Right lobe of liver (tissue), 6 donors: Measurements from ENCODE around the gene NR1H4. TPM values are rescaled to one million over a fixed set of nuclear protein-coding genes. Genes with fewer than 3 reads are reported as not detected.

Experiments used
- ATAC-seq, 4 donors: fragments of 200-7000 bp; cut with Tn5 transposase; one replicate each; pipeline ENCODE4 v1.9.1; 2020; ENCODE audit warnings: mild to moderate bottlenecking in 4 of 4, moderate library complexity in 4 of 4
- DNase-seq, 3 donors: peaks; one replicate each; pipeline ENCODE4 v3.0.0-alpha.2; 2020
- H3K27ac ChIP-seq, 3 donors: fragments of 200-600 bp; one replicate each; pipeline ENCODE4 v1.8.0; 2022
- H3K27me3 ChIP-seq, 2 donors: fragments of 200-600 bp; one replicate each; pipeline ENCODE4 v1.8.0; 2022
- H3K36me3 ChIP-seq, 4 donors: fragments of 200-600 bp; sonication (generic) in 1 of 4; one replicate each; pipeline versions ENCODE4 v1.5.1 to v1.8.0; 2017 to 2022; ENCODE audit warnings: control low read depth in 1 of 4
- H3K4me1 ChIP-seq, 4 donors: fragments of 200-600 bp; sonication (generic) in 1 of 4; one replicate each; pipeline versions ENCODE4 v1.5.1 to v1.8.0; 2017 to 2022; ENCODE audit warnings: control low read depth in 1 of 4
- H3K4me3 ChIP-seq, 3 donors: fragments of 200-600 bp; one replicate each; pipeline ENCODE4 v1.8.0; 2022
- H3K9me3 ChIP-seq, 4 donors: fragments of 200-600 bp; sonication (generic) in 1 of 4; one replicate each; pipeline versions ENCODE4 v1.5.1 to v1.8.0; 2017 to 2022; ENCODE audit warnings: control low read depth in 1 of 4
- POLR2A ChIP-seq: fragments of 450-650 bp; IDR thresholded peaks from one replicate; pipeline ENCODE4 v1.6.1; 2017; ENCODE audit warnings: antibody characterized with exemption, mild to moderate bottlenecking
- WGBS: methylation state at CpG from one replicate; pipeline ENCODE4 v1.1.6; 2018; ENCODE audit warnings: low coverage, low lambda C conversion rate; ENCODE audit not compliant: insufficient coverage; ENCODE audit errors: missing lambda C conversion rate; 5-methylcytosine and 5-hydroxymethylcytosine counted together
- intact Hi-C, 2 donors: fragments of 100-400 bp; cut with DNase I; formaldehyde crosslinking; loops; one replicate each; pipeline versions ENCODE4 v1.11.2 to v1.14.1; 2022
- total RNA-seq, 6 experiments: library from RNA; depleted of rRNA in 2 of 6; stranded (reverse); fragments of >200 nt in 2 of 6; fragmentation: NEBNext Ultra II Directional in 3 of 6; extraction: Animal tissue kit (Norgen Biotek cat#: 25700) in 3 of 6; gene quantifications; one replicate each; pipeline versions ENCODE4 v1.1.0 to v1.2.4, GENCODE V29; 2016 to 2023
- TF ChIP-seq, protein P1 (sequence below), 4 donors: fragments of 200-600 bp in 3 of 4; fragments of 450-650 bp in 1 of 4; IDR thresholded peaks; one replicate each; pipeline versions ENCODE4 v1.5.1 to v1.8.0; 2016 to 2022; ENCODE audit warnings: antibody characterized with exemption in 4 of 4, mild to moderate bottlenecking in 2 of 4
- donor health status: DM: no; HTN: yes; CAD: no.
- donor health status: DM: no; HTN: no; CAD: no.
- donor health status: DM: no; HTN: no; CAD: no.
- donor health status: DM: no; HTN: yes; CAD: no.
- donor health status: DM: no; HTN: yes; CAD: no.

Gene NR1H4
- total RNA-seq, 6 experiments from 2014 or later, result 52.4 to 81.7 (median 62.6) TPM

DNA sequence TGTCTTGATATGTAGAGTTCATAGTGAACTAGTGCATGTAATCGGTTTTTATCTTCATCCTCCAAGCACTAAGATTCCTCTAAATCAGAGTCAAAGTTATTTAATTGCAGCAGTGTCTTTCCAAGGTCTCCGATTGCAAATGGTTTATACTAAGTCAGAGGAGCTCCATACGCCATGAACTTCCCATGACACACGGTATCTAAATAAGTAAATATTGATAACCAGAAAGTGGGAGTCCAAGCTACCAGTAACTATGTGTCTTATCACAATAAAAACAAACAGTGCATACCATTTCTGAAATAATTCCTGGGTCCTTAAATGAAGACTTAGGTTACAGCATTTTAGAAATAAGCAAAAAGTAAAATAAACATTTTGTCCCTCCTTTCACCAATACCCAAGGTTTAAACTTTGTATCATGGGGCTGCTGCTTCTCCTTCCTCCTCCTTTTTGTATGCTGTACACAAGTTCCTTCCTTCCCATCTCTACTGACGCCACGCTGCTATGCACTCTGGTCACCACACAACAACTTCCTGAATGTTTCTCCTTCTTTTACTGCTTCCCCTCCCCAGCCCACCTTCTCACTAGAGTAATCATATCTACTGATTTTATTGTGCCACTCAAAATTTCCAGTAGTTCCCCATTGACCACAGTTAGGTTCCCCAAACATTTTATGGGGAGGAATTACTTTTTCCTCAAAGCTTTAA is 10.7 kb downstream of the NR1H4 start:
- Histone ChIP-seq H3K4me3 (no peak overlapping the region), H3K4me1 (peaks cover 0 to 70% (median 17%) of the 10 kb centered on the region in 4 donors), H3K9me3 (no peaks in the 10 kb centered on the region), H3K36me3 (no peaks in the 10 kb centered on the region), H3K27ac (peak overlapping the region; percentile 7 to 74 (median 46)), H3K27me3 (no peaks in the 10 kb centered on the region)
- no peak for DNase-seq
- WGBS, result 19% methylated on average over 6 of the region's 6 CpGs
- ATAC-seq, result peak; percentile 70 to 81 (median 76)
- TF ChIP-seq POLR2A, result no peak
- TF ChIP-seq, protein P1, sequence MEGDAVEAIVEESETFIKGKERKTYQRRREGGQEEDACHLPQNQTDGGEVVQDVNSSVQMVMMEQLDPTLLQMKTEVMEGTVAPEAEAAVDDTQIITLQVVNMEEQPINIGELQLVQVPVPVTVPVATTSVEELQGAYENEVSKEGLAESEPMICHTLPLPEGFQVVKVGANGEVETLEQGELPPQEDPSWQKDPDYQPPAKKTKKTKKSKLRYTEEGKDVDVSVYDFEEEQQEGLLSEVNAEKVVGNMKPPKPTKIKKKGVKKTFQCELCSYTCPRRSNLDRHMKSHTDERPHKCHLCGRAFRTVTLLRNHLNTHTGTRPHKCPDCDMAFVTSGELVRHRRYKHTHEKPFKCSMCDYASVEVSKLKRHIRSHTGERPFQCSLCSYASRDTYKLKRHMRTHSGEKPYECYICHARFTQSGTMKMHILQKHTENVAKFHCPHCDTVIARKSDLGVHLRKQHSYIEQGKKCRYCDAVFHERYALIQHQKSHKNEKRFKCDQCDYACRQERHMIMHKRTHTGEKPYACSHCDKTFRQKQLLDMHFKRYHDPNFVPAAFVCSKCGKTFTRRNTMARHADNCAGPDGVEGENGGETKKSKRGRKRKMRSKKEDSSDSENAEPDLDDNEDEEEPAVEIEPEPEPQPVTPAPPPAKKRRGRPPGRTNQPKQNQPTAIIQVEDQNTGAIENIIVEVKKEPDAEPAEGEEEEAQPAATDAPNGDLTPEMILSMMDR (IDR thresholded peaks at IDR 0.05), result no peak
- intact Hi-C loops, result no loop called here

DNA sequence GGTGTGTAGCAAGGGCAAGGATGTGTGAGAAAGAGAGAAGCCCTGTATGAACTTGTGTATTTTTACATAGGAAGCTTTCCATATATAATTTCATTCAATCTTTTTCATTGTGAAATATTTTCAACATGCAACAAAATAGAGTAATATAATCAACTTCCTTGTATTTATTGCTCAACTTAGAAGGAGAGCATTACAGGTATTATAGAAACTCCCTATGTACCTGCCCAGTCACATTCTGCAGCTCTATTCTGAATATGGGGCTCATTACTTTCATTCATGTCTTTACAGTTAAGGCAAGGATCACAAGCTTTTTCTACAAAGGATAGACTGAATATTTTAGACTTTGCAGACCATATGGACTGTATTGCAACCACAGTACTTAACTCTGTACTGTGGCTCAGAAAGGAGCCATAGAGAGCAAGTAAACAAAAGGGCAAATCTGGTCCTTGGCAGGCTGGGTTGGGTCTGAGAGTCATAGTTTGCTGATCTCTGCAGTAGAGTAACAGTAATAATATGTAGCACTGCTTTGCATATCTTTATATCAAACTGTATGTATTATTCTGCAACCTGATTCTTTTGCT is 11.3 kb downstream of the NR1H4 start:
- intact Hi-C loops, result no loop called here
- Histone ChIP-seq H3K36me3 (no peaks in the 10 kb centered on the region), H3K9me3 (no peaks in the 10 kb centered on the region), H3K4me1 (peaks cover 0 to 69% (median 17%) of the 10 kb centered on the region in 4 donors), H3K27me3 (no peaks in the 10 kb centered on the region), H3K27ac (peak overlapping the region; percentile 7 to 74 (median 46)), H3K4me3 (no peak overlapping the region)
- DNase-seq (no peak), ATAC-seq (peak; percentile 57 to 76 (median 67))
- TF ChIP-seq POLR2A, result no peak
- TF ChIP-seq, protein P1 (IDR thresholded peaks at IDR 0.05), result no peak

DNA sequence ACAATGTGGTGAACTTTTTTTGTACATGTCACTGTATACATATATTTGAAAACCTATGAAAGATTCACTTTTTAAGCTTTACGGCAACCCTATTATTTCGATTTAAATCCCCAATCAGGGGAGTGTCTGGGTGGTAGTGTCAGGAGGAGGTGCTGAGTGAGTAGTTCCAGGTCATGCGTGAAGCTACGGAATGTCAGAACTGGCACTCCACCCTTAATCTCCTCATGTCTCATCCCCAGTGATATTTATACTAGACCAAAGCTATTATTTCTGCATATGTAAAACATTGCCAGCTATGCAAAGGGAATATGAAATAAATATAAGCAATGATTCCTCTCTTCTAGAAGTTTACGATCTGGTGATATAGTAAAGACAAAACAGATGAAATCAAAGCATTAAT is 12.3 kb downstream of the NR1H4 start:
- TF ChIP-seq, protein P1 (IDR thresholded peaks at IDR 0.05), result no peak
- no peak for TF ChIP-seq POLR2A
- DNase-seq (no peak), ATAC-seq (no peak)
- Histone ChIP-seq H3K4me3 (no peak overlapping the region), H3K27ac (no peak overlapping the region), H3K36me3 (peaks cover 0 to 3% (median 0%) of the 10 kb centered on the region in 4 donors), H3K9me3 (no peaks in the 10 kb centered on the region), H3K27me3 (no peaks in the 10 kb centered on the region), H3K4me1 (peaks cover 0 to 73% (median 17%) of the 10 kb centered on the region in 4 donors)
- 52% methylated on average over 5 of the region's 5 CpGs for WGBS
- intact Hi-C loops, result no loop called here

DNA sequence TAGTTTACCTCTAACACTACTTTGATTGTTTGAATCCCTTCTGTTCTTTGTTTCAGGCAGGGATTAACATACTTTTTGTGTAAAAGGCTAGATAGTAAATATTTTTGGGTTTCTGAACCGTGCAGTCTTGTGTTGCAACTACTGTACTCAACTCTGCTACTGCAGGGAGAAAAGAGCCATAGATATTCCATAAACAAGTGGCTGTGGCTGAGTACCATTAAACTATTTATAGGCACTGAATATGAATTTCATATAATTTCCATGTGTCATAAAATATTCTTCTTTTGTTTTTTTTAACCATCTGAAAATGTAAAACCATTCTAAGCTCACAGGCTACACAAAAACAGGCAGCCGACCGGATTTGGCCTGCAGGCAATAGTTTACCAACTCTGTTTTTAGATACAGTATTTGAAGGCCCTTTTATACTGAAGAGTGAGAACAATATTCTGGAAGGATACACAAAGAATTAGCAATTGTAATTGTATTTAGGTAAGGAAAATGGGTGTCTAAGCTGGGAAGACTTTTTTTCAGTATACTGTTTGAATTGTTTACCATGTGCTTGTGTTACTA is 15.7 kb downstream of the NR1H4 start:
- H3K27me3 ChIP-seq, result no peaks in the 10 kb centered on the region
- H3K36me3 ChIP-seq, result peaks cover 3 to 26% (median 8%) of the 10 kb centered on the region in 4 donors
- WGBS, result 52% methylated on average over 3 of the region's 3 CpGs
- no peaks in the 10 kb centered on the region for H3K9me3 ChIP-seq
- TF ChIP-seq POLR2A, result no peak
- TF ChIP-seq, protein P1 (IDR thresholded peaks at IDR 0.05), result no peak
- DNase-seq (no peak), ATAC-seq (peak in 2 of 4 donors; percentile 34 to 39)
- H3K4me3 ChIP-seq, result no peak overlapping the region
- peaks cover 0 to 50% (median 5%) of the 10 kb centered on the region in 4 donors for H3K4me1 ChIP-seq
- peak overlapping the region in 2 of 3 donors; percentile 18 to 28 for H3K27ac ChIP-seq
- intact Hi-C loops, result no loop called here
